ENCODE measurements around the gene ST3GAL3. TPM values are rescaled to one million over a fixed set of nuclear protein-coding genes. Genes with fewer than 3 reads are reported as not detected.
A peak's percentile ranks its signal among the peaks of the same experiment; 100 is the strongest.
"Not testable (repeated sequence)": the region's sequence is repeated elsewhere in the genome, so short reads cannot be mapped to it uniquely, and the experiment has no call there.

Gene ST3GAL3
- polyA plus RNA-seq, 10 donors, result 24.3 to 40.5 (median 32.2) TPM

GRCh38 chr1:43818691-43819090, 111.4 kb downstream of the ST3GAL3 start:
- no peak for DNase-seq

DNA sequence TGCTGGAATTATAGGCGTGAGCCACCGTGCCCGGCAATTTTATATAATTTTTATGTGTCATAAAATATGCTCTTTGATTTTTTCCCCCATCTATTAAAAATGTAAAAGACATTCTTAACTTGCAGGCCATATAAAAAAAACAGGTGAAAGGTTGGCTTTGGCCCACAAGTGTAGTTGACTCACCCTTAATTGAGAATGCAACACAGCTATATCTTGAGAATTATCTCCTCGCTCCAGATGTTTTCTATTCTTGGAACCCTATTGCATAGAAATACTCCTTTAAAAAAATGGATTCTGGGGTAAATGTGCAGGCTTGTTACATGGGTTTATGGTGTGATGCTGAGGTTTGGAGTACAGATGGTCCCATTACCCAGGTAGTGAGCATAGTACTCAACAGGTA, 112.0 kb downstream of the ST3GAL3 start:
- no peak for DNase-seq

DNA sequence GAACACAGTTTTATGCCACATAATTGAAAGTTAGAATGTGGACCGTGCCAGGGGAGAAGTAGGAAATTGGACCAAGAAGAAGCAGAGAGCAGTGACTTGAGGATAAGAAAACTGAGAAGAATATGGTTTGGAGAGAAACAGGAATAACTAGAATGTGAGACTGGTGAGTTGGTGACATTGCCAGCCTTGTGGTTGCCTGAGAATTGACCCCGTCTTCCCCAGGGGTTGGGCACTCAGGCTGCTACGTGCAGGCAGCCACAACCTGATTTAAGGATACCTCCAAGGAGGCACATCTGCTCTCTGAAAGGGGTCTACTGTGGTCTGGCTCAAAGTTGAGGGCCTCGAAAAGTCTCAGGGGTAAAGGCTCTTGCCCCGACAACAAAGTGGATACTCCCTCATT, 114.1 kb downstream of the ST3GAL3 start:
- no peak for DNase-seq

DNA sequence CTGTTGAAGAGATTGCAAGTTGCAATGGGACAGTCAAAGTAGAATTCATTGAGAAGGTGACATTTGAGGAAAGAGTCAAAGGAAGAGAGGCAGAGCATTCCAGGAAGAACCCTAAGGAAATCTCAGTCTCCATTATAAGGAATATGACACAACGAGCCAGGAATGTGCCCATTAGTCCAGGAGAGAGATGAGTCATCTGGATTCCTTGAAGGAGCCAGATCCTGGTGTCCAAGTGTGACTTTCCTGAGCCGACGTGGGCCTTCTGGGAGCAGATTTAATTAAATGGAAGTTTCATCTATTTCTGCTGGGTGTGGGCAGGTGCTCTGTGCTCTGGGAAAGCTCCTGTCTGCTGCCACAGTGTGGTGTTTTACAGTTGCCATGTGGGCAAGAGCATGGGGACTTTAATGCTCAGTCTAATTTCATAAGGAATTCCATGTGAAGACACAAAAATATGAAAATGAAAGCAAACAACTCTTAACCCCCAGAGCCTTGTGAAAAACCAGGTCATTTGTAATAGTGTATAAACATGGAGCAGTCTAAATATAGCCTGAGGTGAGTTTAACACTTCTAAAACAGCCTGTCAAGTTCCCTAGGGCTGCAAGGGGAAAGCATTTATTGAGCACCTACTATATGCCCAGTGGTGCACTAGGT, 114.8 kb downstream of the ST3GAL3 start:
- DNase-seq, result peak in 2 of 3 donors; percentile 29 to 87

- no peak for DNase-seq
These were observed 117.5 kb downstream of the ST3GAL3 start for GRCh38 chr1:43824795-43825194.

GRCh38 chr1:43828574-43828973, 121.2 kb downstream of the ST3GAL3 start:
- DNase-seq, result no peak

GRCh38 chr1:43830802-43831201, 123.5 kb downstream of the ST3GAL3 start:
- DNase-seq, result no peak

DNA sequence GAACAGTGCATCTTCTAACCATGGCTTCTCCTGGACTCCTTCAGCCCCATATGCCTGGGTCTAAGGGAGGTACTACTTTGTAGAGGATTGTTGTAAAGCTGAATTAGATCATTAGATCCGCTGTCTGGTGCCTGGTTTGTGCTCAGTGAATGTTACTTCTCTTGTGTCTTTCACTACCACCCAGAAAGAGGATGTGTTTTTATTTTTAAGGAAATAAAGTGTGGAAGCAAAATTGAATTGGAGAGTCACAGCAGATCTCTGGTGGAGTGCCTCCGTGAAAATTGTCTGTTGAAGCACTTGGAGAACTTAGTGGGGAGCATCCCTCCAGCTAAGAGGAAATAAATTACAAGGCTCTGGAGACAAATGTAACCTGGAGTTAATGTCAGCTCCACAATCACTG, 124.5 kb downstream of the ST3GAL3 start:
- no peak for DNase-seq

- DNase-seq, result no peak
These were observed 124.9 kb downstream of the ST3GAL3 start for GRCh38 chr1:43832255-43832654.

DNA sequence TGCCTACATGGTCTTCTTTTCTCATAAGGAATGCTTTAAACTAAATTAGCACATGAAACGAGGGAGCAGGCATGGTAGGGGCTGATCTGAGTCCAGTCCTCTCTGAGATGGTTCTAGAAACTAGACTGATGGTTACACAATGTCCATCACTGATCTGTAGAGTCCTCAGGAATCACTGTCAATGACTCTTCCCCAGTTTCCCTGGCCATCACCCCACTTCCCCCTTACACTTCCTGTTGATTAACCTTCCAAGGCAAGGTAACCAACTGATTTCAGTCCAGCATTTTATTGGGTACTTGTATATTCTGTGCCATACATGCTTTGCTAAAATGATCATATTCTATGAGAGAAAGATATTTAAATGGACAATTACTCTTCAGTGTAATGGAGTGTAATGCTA, 125.7 kb downstream of the ST3GAL3 start:
- DNase-seq, result no peak

DNA sequence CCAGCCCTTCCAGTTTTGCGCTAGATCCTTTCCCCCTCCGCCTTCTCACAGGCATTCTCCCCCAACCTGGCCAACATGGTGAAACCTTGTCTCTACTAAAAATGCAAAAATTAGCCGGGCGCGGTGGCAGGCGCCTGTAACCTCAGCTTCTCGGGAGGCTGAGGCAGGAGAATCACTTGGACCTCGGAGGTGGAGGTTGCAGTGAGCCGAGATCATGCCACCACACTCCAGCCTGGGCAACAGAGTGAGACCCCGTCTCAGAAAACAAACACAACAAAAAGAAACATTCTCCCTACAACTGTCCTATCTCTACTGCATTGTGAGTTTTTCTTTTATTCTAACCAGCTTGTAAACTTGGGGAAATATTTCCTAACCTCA, 126.6 kb downstream of the ST3GAL3 start:
- not testable (repeated sequence) for DNase-seq

- peak in 2 of 3 donors; percentile 34 to 45 for DNase-seq
These were observed 127.1 kb downstream of the ST3GAL3 start for GRCh38 chr1:43834280-43835081.

- peak in 1 of 3 donors; percentile 42 for DNase-seq
These were observed 128.0 kb downstream of the ST3GAL3 start for GRCh38 chr1:43835082-43836021.

DNA sequence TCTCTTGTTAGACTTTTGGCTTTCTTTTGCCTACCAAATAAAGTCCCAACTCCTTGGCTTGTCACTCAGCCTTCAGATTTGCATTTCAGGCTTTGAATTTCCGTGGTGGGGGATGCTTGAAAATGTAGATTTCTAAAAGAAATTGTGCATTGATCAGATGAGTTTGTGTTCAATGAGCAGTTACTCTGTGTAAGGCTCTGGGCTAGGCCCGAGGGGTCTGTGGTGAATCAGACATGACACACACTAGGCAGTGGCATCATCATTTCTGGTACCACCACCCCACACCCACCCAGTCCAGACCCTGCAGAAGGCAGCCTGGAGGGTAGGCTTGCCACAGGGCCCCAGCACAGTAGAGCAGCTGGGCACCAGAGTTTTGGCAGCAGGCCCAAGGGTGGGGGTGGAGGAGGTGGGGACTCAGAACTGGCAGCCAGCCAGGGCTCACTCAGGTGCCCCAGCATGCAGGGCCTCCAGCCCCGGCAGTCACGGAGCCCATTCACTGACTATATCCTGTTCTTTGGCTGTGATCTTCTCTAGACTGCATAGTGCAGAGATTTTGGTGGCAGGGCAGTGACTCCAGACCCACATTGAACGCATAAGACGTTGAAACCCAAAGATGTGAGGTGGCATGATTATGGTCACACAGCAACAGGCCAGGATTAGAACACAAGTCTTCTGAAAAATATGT, 129.1 kb downstream of the ST3GAL3 start:
- peak; percentile 59 to 62 (median 59) for DNase-seq

DNA sequence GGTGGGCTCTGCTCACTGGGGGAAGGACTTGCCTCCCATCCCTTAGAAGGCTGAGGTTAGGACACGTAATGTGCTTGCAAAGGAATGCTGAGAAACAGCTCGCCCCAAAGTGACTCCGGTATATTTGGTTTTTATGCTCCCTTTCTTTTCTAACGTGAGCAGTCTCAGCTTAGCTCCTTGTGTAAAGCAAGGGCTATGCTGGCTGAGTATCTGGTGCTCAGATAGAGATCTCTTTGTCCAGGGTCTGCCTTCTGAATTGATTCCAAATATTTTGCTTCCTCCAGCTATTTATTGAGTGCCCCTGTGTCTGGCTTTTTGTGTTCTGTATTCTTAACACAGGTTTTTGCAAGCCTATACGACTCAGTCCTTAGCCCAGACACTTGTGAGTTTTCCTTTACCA, 131.7 kb downstream of the ST3GAL3 start:
- no peak for DNase-seq

GRCh38 chr1:43841321-43842174, 134.2 kb downstream of the ST3GAL3 start:
- no peak for DNase-seq

DNA sequence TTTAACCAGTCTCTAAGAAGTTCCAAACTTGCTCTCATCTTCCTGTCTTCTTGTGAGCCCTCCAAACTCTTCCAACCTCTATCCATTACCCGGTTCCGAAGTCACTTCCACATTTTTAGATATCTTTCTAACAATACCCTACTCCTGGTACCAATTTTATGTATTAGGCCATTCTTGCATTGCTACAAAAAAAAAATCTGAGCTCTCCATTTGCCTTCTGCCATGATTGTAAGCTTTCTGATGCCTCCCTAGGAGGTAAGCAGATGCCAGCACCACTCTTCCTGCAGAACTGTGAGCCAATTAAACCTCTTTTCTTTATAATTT, 134.8 kb downstream of the ST3GAL3 start:
- DNase-seq, result no peak

- DNase-seq, result no peak
These were observed 136.3 kb downstream of the ST3GAL3 start for GRCh38 chr1:43843684-43844083.

DNA sequence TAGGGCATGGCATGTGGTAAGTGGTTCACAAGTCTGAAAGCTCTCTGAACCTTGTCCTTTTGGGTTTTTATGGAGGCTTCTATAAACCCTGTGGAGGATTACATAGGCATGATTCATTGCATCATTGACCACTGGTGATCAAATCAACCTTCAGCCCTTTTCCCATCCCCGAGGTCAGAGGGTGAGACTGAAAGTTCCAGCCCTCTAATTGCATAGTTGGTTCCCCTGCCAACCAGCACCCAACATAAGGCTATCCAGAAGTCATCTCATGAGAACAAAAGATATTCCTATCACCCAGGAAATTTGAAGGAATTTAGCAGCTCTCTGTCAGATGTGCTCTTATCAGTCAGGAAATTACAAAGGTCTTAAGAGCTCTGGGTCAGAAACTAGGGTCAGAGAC, 136.8 kb downstream of the ST3GAL3 start:
- DNase-seq, result no peak

DNA sequence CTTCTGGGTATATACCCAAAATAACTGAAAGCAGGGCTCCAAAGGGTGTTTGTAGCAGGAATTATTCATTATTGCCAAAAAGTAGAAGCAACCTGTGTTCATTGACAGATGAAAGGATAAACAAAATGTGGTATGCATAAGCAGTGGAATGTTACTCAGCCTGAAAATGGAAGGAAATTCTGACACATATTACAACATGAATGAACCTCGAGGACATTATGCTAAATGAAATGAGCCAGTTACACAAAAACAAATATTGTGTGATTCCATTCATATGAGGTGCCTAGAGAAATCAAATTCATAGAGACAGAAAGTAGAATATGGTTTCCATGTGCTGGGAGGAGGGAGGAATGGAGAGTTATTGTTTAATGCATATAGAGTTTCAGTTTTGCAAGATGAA, 140.0 kb downstream of the ST3GAL3 start:
- DNase-seq, result no peak

GRCh38 chr1:43847882-43848281, 140.5 kb downstream of the ST3GAL3 start:
- no peak for DNase-seq

Data from muscle of back (tissue), 11 donors.